CD8-positive, alpha-beta memory T cell (primary cell): ENCODE results near the gene CTBS. TPM values are rescaled to one million over a fixed set of nuclear protein-coding genes. Genes with fewer than 3 reads are reported as not detected.
"Not testable (repeated sequence)": the region's sequence is repeated elsewhere in the genome, so short reads cannot be mapped to it uniquely, and the experiment has no call there.

Source experiments
- CTCF ChIA-PET: fragments of 350-600 bp; sonication (Branson Sonifier 250); formaldehyde crosslinking; loops from one replicate; lab custom pipeline; 2021; ENCODE audit warnings: antibody characterized with exemption; lab: Charles Lee
- POLR2A ChIA-PET: fragments of 350-600 bp; sonication (Branson Sonifier 250); formaldehyde crosslinking; loops from one replicate; lab custom pipeline; 2021; ENCODE audit warnings: antibody characterized with exemption; lab: Charles Lee
- DNase-seq, 5 donors: peaks; one replicate each; pipeline versions ENCODE4 v3.0.0 to v3.0.0-alpha.2; 2020 to 2022; ENCODE audit warnings: mixed read lengths in 1 of 5
- H3K27ac ChIP-seq: one replicate; pipeline ENCODE4 v1.7.0; 2013; ENCODE audit warnings: low read depth, mild to moderate bottlenecking, low read length, moderate library complexity
- H3K27me3 ChIP-seq: 2 replicates; pipeline ENCODE4 v1.7.0; 2013; ENCODE audit warnings: low read length, mild to moderate bottlenecking; ENCODE audit not compliant: insufficient read depth, poor library complexity, severe bottlenecking
- H3K36me3 ChIP-seq: 2 replicates; pipeline ENCODE4 v1.7.0; 2013; ENCODE audit warnings: mild to moderate bottlenecking, low read length, moderate library complexity; ENCODE audit not compliant: insufficient read depth
- H3K4me1 ChIP-seq: 2 replicates; pipeline ENCODE4 v1.7.0; 2013; ENCODE audit warnings: mild to moderate bottlenecking, low read length, moderate library complexity; ENCODE audit not compliant: insufficient read depth
- H3K4me3 ChIP-seq: 2 replicates; pipeline ENCODE4 v1.7.0; 2013; ENCODE audit warnings: mild to moderate bottlenecking, low read length
- H3K9me3 ChIP-seq: 2 replicates; pipeline ENCODE4 v1.7.0; 2013; ENCODE audit warnings: mild to moderate bottlenecking, low read length
- H3K27ac Mint-ChIP-seq, 8 donors: one replicate each; pipeline ENCODE4 v1.8.0; 2020 to 2021; ENCODE audit warnings: mixed read lengths in 8 of 8, mild to moderate bottlenecking in 6 of 8, inconsistent platforms in 3 of 8, moderate library complexity in 3 of 8
- H3K27me3 Mint-ChIP-seq, 2 donors: one replicate each; pipeline ENCODE4 v1.8.0; 2020 to 2021; ENCODE audit warnings: mixed read lengths in 2 of 2, mild to moderate bottlenecking in 1 of 2, moderate library complexity in 1 of 2
- H3K36me3 Mint-ChIP-seq, 3 donors: one replicate each; pipeline ENCODE4 v1.8.0; 2020 to 2021; ENCODE audit warnings: mixed read lengths in 3 of 3, inconsistent platforms in 1 of 3, mild to moderate bottlenecking in 1 of 3
- H3K4me1 Mint-ChIP-seq, 3 donors: one replicate each; pipeline ENCODE4 v1.8.0; 2020 to 2021; ENCODE audit warnings: mixed read lengths in 3 of 3, inconsistent platforms in 1 of 3, mild to moderate bottlenecking in 1 of 3
- H3K4me3 Mint-ChIP-seq, 7 donors: one replicate each; pipeline ENCODE4 v1.8.0; 2020 to 2021; ENCODE audit warnings: mixed read lengths in 7 of 7, mild to moderate bottlenecking in 6 of 7, moderate library complexity in 4 of 7, inconsistent platforms in 2 of 7
- H3K9me3 Mint-ChIP-seq, 5 donors: one replicate each; pipeline ENCODE4 v1.8.0; 2020 to 2022; ENCODE audit warnings: mixed read lengths in 5 of 5, mild to moderate bottlenecking in 3 of 5, moderate library complexity in 2 of 5, inconsistent platforms in 1 of 5
- polyA plus RNA-seq: library from polyadenylated mRNA; unstranded; fragments of 300-500 nt; fragmentation: Illumina TruSeq; gene quantifications from one replicate; pipeline ENCODE4 v1.2.3, GENCODE V29; 2021
- total RNA-seq, 2 experiments: library from RNA; stranded (reverse); gene quantifications; one replicate each; pipeline ENCODE4 v1.2.3, GENCODE V29; 2021

The CTBS gene
- total and polyA plus RNA-seq, 3 experiments from 2014 or later = 8.8 to 18.3 (median 9.1) TPM

GRCh38 chr1:84598846-84599741 is 24.9 kb upstream of the CTBS start:
- no peak for DNase-seq
- Mint-ChIP-seq H3K4me3 (no peak overlapping the region), H3K36me3 (peaks cover 0 to 1% (median 0%) of the 10 kb centered on the region in 3 donors), H3K4me1 (no peaks in the 10 kb centered on the region), H3K27ac (no peak overlapping the region), H3K27me3 (peaks cover 0 to 5% of the 10 kb centered on the region in 2 donors), H3K9me3 (peaks cover 0 to 8% (median 3%) of the 10 kb centered on the region in 5 donors)
- Histone ChIP-seq H3K36me3 (no peaks in the 10 kb centered on the region), H3K27me3 (no peaks in the 10 kb centered on the region), H3K27ac (no peak overlapping the region), H3K9me3 (no peaks in the 10 kb centered on the region), H3K4me3 (no peak overlapping the region), H3K4me1 (no peaks in the 10 kb centered on the region)
- CTCF ChIA-PET = no interaction called here
- POLR2A ChIA-PET = interaction anchor here (0.7 kb wide), 1 partner anchor 74 kb away, joined by 3 read pairs; no protein-coding TSS in a partner anchor

DNA sequence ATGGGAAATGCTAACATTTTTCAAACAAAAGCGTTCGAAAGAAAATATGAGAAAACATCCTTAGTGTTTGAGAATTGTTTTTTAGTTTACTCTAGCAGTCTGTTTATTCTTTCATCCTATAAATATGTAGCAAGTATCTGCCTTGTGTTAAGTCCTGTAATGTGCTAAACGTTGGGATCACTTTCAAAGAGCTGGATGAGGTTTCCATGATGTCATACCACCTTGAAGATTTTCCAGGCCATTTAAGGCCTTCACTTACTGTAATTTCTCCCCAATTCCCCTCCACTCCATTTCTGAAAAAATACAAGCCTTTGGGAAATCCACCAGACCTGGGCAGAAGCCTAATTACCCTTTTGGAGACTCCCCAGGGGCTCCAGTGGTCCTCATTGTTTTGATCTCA is 24.2 kb upstream of the CTBS start:
- CTCF ChIA-PET = no interaction called here

DNA sequence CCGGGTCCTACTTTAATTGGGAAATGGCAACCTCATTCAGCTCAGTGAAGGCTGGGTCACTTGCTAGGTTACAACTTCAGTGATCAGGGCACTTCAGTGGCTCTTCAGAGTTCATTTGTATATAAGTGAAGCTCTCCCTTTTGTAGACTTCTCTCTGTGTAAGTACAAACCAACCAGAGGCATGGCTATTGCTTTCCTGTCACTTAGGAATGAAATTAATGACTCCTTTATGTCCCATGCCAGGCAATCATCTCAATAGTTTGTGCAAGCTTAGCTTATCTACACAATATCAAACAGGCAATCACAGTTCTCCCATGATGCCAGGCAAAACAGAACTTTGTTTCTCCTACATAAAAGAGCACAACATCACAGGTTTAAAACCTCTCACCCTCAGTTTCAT is 22.8 kb upstream of the CTBS start:
- no peak for DNase-seq
- ChIA-PET POLR2A (no interaction called here), CTCF (no interaction called here)
- Histone ChIP-seq H3K9me3 (no peaks in the 10 kb centered on the region), H3K36me3 (no peaks in the 10 kb centered on the region), H3K4me1 (no peaks in the 10 kb centered on the region), H3K4me3 (no peak overlapping the region), H3K27ac (no peak overlapping the region), H3K27me3 (no peaks in the 10 kb centered on the region)
- Mint-ChIP-seq H3K4me1 (no peaks in the 10 kb centered on the region), H3K4me3 (no peak overlapping the region), H3K27ac (no peak overlapping the region), H3K27me3 (peaks cover 3 to 7% of the 10 kb centered on the region in 2 donors), H3K9me3 (peaks cover 0 to 3% (median 0%) of the 10 kb centered on the region in 5 donors), H3K36me3 (no peaks in the 10 kb centered on the region)

More for the DNA sequence above, 24.2 kb upstream of the CTBS start:
- Mint-ChIP-seq H3K36me3 (no peaks in the 10 kb centered on the region), H3K4me3 (no peak overlapping the region), H3K4me1 (no peaks in the 10 kb centered on the region), H3K27me3 (peaks cover 0 to 5% of the 10 kb centered on the region in 2 donors), H3K27ac (no peak overlapping the region), H3K9me3 (peaks cover 0 to 3% (median 0%) of the 10 kb centered on the region in 5 donors)
- Histone ChIP-seq H3K4me3 (no peak overlapping the region), H3K4me1 (no peaks in the 10 kb centered on the region), H3K9me3 (no peaks in the 10 kb centered on the region), H3K27ac (no peak overlapping the region), H3K27me3 (no peaks in the 10 kb centered on the region), H3K36me3 (no peaks in the 10 kb centered on the region)
- POLR2A ChIA-PET = no interaction called here
- no peak for DNase-seq

- not testable (repeated sequence) for H3K27me3 ChIP-seq, DNase-seq, H3K4me3 ChIP-seq, H3K27ac Mint-ChIP-seq, H3K4me1 ChIP-seq, H3K27ac ChIP-seq, H3K9me3 Mint-ChIP-seq, H3K4me3 Mint-ChIP-seq, H3K36me3 ChIP-seq, H3K4me1 Mint-ChIP-seq, H3K9me3 ChIP-seq
- H3K27me3 Mint-ChIP-seq = peaks cover 8 to 13% of the 10 kb centered on the region in 2 donors
- ChIA-PET POLR2A (interaction anchor here (0.6 kb wide), 1 partner anchor 283 kb away, joined by 3 read pairs; no protein-coding TSS in a partner anchor), CTCF (interaction anchor here (1.0 kb wide), 1 partner anchor 10 kb away, joined by 3 read pairs; no protein-coding TSS in a partner anchor)
- peaks cover 0 to 13% (median 0%) of the 10 kb centered on the region in 3 donors for H3K36me3 Mint-ChIP-seq
Observed at GRCh38 chr1:84594959-84595358, 20.7 kb upstream of the CTBS start.

GRCh38 chr1:84587099-84587498 is 12.9 kb upstream of the CTBS start:
- Histone ChIP-seq H3K4me1 (no peaks in the 10 kb centered on the region), H3K36me3 (no peaks in the 10 kb centered on the region), H3K9me3 (no peaks in the 10 kb centered on the region), H3K27me3 (no peaks in the 10 kb centered on the region), H3K27ac (no peak overlapping the region), H3K4me3 (no peak overlapping the region)
- Mint-ChIP-seq H3K9me3 (peaks cover 0 to 8% (median 0%) of the 10 kb centered on the region in 5 donors), H3K27ac (peak overlapping the region in 1 of 8 donors; percentile 3), H3K4me1 (no peaks in the 10 kb centered on the region), H3K36me3 (peaks cover 0 to 13% (median 0%) of the 10 kb centered on the region in 3 donors), H3K27me3 (peaks cover 15 to 47% of the 10 kb centered on the region in 2 donors), H3K4me3 (no peak overlapping the region)
- CTCF ChIA-PET = interaction anchor here (1.1 kb wide), 1 partner anchor 145 kb away, joined by 3 read pairs; no protein-coding TSS in a partner anchor
- POLR2A ChIA-PET = no interaction called here
- DNase-seq = no peak

DNA sequence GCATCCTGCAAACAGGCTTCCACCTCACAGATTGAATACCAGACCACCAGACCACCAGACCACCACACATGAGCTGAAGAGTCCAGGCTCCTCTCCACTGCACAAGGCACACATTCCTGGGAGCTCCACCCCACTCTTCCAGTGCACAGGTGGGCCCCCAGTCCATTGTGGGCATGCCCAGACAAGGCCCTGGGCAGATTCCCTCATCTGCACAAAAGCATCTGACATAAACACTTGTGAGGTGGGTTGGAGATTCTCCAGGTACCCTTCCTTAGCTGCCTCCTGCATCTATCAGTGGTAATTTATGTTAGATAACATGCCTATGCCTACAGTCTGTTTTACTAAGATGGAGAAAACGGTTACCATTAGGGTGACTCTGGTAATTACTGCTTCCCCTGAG is 11.6 kb upstream of the CTBS start:
- Histone ChIP-seq H3K27ac (no peak overlapping the region), H3K27me3 (no peaks in the 10 kb centered on the region), H3K36me3 (no peaks in the 10 kb centered on the region), H3K4me1 (no peaks in the 10 kb centered on the region), H3K4me3 (no peak overlapping the region), H3K9me3 (no peaks in the 10 kb centered on the region)
- Mint-ChIP-seq H3K27ac (no peak overlapping the region), H3K36me3 (peaks cover 0 to 7% (median 0%) of the 10 kb centered on the region in 3 donors), H3K4me1 (no peaks in the 10 kb centered on the region), H3K27me3 (peaks cover 16 to 41% of the 10 kb centered on the region in 2 donors), H3K9me3 (peaks cover 0 to 8% (median 0%) of the 10 kb centered on the region in 5 donors), H3K4me3 (no peak overlapping the region)
- CTCF ChIA-PET = interaction anchor here (1.1 kb wide), 1 partner anchor 196 kb away, joined by 3 read pairs; no protein-coding TSS in a partner anchor
- POLR2A ChIA-PET = no interaction called here
- no peak for DNase-seq

GRCh38 chr1:84584126-84584525 is 9.9 kb upstream of the CTBS start:
- POLR2A ChIA-PET = interaction anchor here (0.5 kb wide), 1 partner anchor 9 kb away, joined by 3 read pairs; no protein-coding TSS in a partner anchor
- no peak overlapping the region for H3K27ac Mint-ChIP-seq
- Histone ChIP-seq H3K4me1 (no peaks in the 10 kb centered on the region), H3K9me3 (no peaks in the 10 kb centered on the region), H3K27ac (no peak overlapping the region), H3K27me3 (no peaks in the 10 kb centered on the region), H3K4me3 (no peak overlapping the region), H3K36me3 (no peaks in the 10 kb centered on the region)
- H3K4me1 Mint-ChIP-seq = no peaks in the 10 kb centered on the region
- CTCF ChIA-PET = interaction anchor here (0.9 to 1.3 kb wide), 2 partner anchors 38 to 78 kb away, joined by 3 read pairs; partner anchors contain the start of genes GNG5 and SPATA1
- no peak overlapping the region for H3K4me3 Mint-ChIP-seq
- peaks cover 8 to 33% of the 10 kb centered on the region in 2 donors for H3K27me3 Mint-ChIP-seq
- peaks cover 0 to 2% (median 0%) of the 10 kb centered on the region in 5 donors for H3K9me3 Mint-ChIP-seq
- no peak for DNase-seq
- H3K36me3 Mint-ChIP-seq = no peaks in the 10 kb centered on the region

DNA sequence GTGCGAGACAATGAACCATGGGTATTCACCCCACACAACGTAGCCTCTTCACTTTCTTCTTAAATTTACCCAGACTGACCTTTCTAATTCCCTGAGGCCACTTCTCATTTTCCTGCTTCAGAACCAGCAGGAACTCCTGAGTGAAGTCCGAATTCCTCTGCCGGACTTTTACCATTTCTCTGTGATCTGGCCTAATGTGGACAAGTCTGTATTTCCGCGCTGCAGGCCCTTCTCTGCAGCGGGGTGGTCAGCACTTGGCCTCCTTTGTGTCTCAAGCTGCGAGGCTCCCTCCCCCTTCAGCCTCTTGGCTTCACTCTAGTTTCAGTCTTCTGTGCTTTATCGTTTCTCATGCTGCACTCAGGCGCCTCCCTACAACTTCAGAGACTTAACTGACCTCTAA is 9.4 kb upstream of the CTBS start:
- Histone ChIP-seq H3K4me1 (no peaks in the 10 kb centered on the region), H3K36me3 (no peaks in the 10 kb centered on the region), H3K4me3 (no peak overlapping the region), H3K27me3 (no peaks in the 10 kb centered on the region), H3K27ac (no peak overlapping the region), H3K9me3 (no peaks in the 10 kb centered on the region)
- H3K27ac Mint-ChIP-seq = no peak overlapping the region
- DNase-seq = no peak
- no peak overlapping the region for H3K4me3 Mint-ChIP-seq
- POLR2A ChIA-PET = no interaction called here
- peaks cover 8 to 29% of the 10 kb centered on the region in 2 donors for H3K27me3 Mint-ChIP-seq
- H3K4me1 Mint-ChIP-seq = no peaks in the 10 kb centered on the region
- CTCF ChIA-PET = interaction anchor here (0.9 to 1.4 kb wide), 3 partner anchors 37 to 77 kb away, joined by 3 read pairs; partner anchors contain the start of genes GNG5 and SPATA1
- H3K9me3 Mint-ChIP-seq = peaks cover 0 to 2% (median 0%) of the 10 kb centered on the region in 5 donors
- H3K36me3 Mint-ChIP-seq = no peaks in the 10 kb centered on the region
